ENCODE measurements around the gene PARN.

DNA sequence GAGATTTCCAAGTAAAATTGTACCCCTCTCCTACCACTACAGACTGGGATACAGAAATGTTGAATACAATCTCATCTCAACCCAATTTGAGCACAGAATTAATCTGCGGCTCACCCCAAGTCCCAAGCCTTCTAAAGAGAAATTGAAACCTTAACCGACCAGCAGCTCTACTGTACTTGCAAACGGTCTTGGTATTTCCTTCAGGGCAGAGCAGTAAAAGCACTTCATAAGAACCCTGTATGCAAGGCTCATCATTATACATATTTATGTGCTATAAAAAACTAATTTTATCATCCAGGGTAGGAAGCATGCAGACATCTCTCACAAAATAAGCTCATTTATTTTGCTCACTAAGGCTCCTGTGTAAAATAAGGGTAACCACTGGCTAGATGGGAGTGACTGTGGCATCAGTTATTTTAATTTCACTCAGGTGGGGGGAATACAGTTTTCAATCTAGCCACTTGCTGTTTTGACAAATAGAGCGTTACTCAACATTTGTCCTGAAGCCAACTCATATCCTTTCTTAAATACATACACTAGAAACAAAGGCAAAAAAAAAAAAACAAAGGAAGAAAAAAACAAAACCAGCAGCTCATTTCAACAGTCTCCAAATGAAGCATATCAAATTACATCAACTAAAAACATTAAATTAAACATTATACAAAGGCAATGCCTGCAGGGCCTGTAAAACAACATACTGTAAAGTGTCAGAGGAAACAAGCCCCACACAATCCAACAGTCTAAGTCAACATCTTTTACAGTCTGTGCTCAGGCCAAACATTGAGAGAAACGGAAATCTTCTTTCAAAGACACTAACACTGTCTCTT is 65.0 kb downstream of the PARN start:
- TF ChIP-seq, protein P1, sequence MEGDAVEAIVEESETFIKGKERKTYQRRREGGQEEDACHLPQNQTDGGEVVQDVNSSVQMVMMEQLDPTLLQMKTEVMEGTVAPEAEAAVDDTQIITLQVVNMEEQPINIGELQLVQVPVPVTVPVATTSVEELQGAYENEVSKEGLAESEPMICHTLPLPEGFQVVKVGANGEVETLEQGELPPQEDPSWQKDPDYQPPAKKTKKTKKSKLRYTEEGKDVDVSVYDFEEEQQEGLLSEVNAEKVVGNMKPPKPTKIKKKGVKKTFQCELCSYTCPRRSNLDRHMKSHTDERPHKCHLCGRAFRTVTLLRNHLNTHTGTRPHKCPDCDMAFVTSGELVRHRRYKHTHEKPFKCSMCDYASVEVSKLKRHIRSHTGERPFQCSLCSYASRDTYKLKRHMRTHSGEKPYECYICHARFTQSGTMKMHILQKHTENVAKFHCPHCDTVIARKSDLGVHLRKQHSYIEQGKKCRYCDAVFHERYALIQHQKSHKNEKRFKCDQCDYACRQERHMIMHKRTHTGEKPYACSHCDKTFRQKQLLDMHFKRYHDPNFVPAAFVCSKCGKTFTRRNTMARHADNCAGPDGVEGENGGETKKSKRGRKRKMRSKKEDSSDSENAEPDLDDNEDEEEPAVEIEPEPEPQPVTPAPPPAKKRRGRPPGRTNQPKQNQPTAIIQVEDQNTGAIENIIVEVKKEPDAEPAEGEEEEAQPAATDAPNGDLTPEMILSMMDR (IDR thresholded peaks at IDR 0.05): no peak
- no peak for TF ChIP-seq POLR2AphosphoS5 (IDR thresholded peaks at IDR 0.05)

All from breast epithelium (tissue), 3 donors.